Astrocyte (in vitro differentiated cells and primary cell): ENCODE data around the gene NKAPL. TPM values are rescaled to one million over a fixed set of nuclear protein-coding genes. Genes with fewer than 3 reads are reported as not detected.

Source experiments
- DNase-seq: peaks from one replicate; pipeline ENCODE4 v3.0.0-alpha.2; 2010; ENCODE audit warnings: low read depth
- FAIRE-seq: peaks from 2 replicates; lab custom pipeline; 2011; peaks lifted over from hg19 to GRCh38; lab: Jason Lieb, UNC
- H2AFZ ChIP-seq: 2 replicates; pipeline ENCODE4 v1.6.0; 2012; ENCODE audit warnings: low read depth, low read length, inconsistent platforms
- H3K27ac ChIP-seq: 2 replicates; pipeline ENCODE4 v1.5.1; 2011; ENCODE audit warnings: low read depth, low read length, inconsistent platforms
- H3K27me3 ChIP-seq: 2 replicates; pipeline ENCODE4 v1.6.0; 2011; ENCODE audit warnings: low read length, inconsistent platforms; ENCODE audit not compliant: insufficient read depth
- H3K36me3 ChIP-seq: 2 replicates; pipeline ENCODE4 v1.5.1; 2011; ENCODE audit warnings: low read length, inconsistent platforms; ENCODE audit not compliant: insufficient read depth
- H3K4me1 ChIP-seq: 2 replicates; pipeline ENCODE4 v1.5.1; 2011; ENCODE audit warnings: low read length, inconsistent platforms; ENCODE audit not compliant: insufficient read depth
- H3K4me2 ChIP-seq: 2 replicates; pipeline ENCODE4 v1.6.0; 2012; ENCODE audit warnings: low read length, inconsistent platforms
- H3K4me3 ChIP-seq: 2 replicates; pipeline ENCODE4 v1.5.1; 2011; ENCODE audit warnings: low read depth, mild to moderate bottlenecking, low read length, inconsistent platforms; ENCODE audit not compliant: insufficient read depth
- H3K79me2 ChIP-seq: 2 replicates; pipeline ENCODE4 v1.6.0; 2012; ENCODE audit warnings: mild to moderate bottlenecking, low read length, inconsistent platforms; ENCODE audit not compliant: insufficient read depth
- H3K9ac ChIP-seq: 2 replicates; pipeline ENCODE4 v1.6.0; 2012; ENCODE audit warnings: mild to moderate bottlenecking, low read length, inconsistent platforms
- H3K9me3 ChIP-seq: 2 replicates; pipeline ENCODE4 v1.5.1; 2012; ENCODE audit warnings: low read depth, mild to moderate bottlenecking, low read length, inconsistent platforms; ENCODE audit not compliant: insufficient read depth
- H4K20me1 ChIP-seq: 2 replicates; pipeline ENCODE4 v1.6.0; 2012; ENCODE audit warnings: low read length, inconsistent platforms; ENCODE audit not compliant: insufficient read depth
- H3K27ac Mint-ChIP-seq: one replicate; pipeline ENCODE4 v1.8.0; 2021; ENCODE audit warnings: mild to moderate bottlenecking, mixed read lengths; ENCODE audit not compliant: unreplicated experiment
- H3K27me3 Mint-ChIP-seq: one replicate; pipeline ENCODE4 v1.8.0; 2021; ENCODE audit warnings: low read depth, mixed read lengths; ENCODE audit not compliant: unreplicated experiment
- H3K36me3 Mint-ChIP-seq: one replicate; pipeline ENCODE4 v1.8.0; 2021; ENCODE audit warnings: low read depth, mixed read lengths; ENCODE audit not compliant: unreplicated experiment
- H3K4me1 Mint-ChIP-seq: one replicate; pipeline ENCODE4 v1.8.0; 2021; ENCODE audit warnings: low read depth, mixed read lengths; ENCODE audit not compliant: unreplicated experiment
- H3K4me3 Mint-ChIP-seq: one replicate; pipeline ENCODE4 v1.8.0; 2021; ENCODE audit warnings: mild to moderate bottlenecking, moderate library complexity, mixed read lengths; ENCODE audit not compliant: unreplicated experiment
- H3K9me3 Mint-ChIP-seq: one replicate; pipeline ENCODE4 v1.8.0; 2021; ENCODE audit warnings: mild to moderate bottlenecking, mixed read lengths; ENCODE audit not compliant: unreplicated experiment
- CTCF ChIP-seq: IDR thresholded peaks from 2 replicates; pipeline ENCODE4 v1.5.1; 2011; ENCODE audit warnings: low read depth, mild to moderate bottlenecking, inconsistent platforms, low read length, moderate library complexity; ENCODE audit not compliant: insufficient read depth
- EZH2 ChIP-seq: IDR thresholded peaks from 2 replicates; pipeline ENCODE4 v1.6.1; 2012; ENCODE audit warnings: mild to moderate bottlenecking, low read length, inconsistent platforms; ENCODE audit not compliant: insufficient read depth
- total RNA-seq: library from RNA; stranded (reverse); gene quantifications from 2 replicates; pipeline ENCODE4 v1.2.1, GENCODE V29; 2021

The NKAPL gene
- total RNA-seq, 1 donor from 2014 or later: not detected

- Histone ChIP-seq H3K79me2 (no peaks in the 10 kb centered on the region), H3K4me2 (no peak overlapping the region), H4K20me1 (no peaks in the 10 kb centered on the region), H3K36me3 (peaks cover 9% of the 10 kb centered on the region), H3K4me3 (no peak overlapping the region), H3K4me1 (no peaks in the 10 kb centered on the region), H3K9ac (no peak overlapping the region), H3K27ac (no peak overlapping the region), H3K9me3 (no peaks in the 10 kb centered on the region), H2AFZ (no peak overlapping the region), H3K27me3 (no peaks in the 10 kb centered on the region)
- no peak overlapping the region for H3K27ac Mint-ChIP-seq
- FAIRE-seq: no peak
- H3K4me3 Mint-ChIP-seq: no peak overlapping the region
- no peak for TF ChIP-seq EZH2
- TF ChIP-seq CTCF: no peak
- no peak for DNase-seq
- peaks cover 15% of the 10 kb centered on the region for H3K36me3 Mint-ChIP-seq
- H3K27me3 Mint-ChIP-seq: no peaks in the 10 kb centered on the region
- H3K4me1 Mint-ChIP-seq: no peaks in the 10 kb centered on the region
- no peaks in the 10 kb centered on the region for H3K9me3 Mint-ChIP-seq
These were observed 19.5 kb upstream of the NKAPL start for GRCh38 chr6:28239636-28240035.

GRCh38 chr6:28240471-28240870, 18.6 kb upstream of the NKAPL start:
- no peaks in the 10 kb centered on the region for H3K27me3 Mint-ChIP-seq
- DNase-seq (no peak), FAIRE-seq (no peak)
- Histone ChIP-seq H3K4me2 (no peak overlapping the region), H3K9ac (no peak overlapping the region), H4K20me1 (no peaks in the 10 kb centered on the region), H3K79me2 (no peaks in the 10 kb centered on the region), H3K27ac (no peak overlapping the region), H3K27me3 (no peaks in the 10 kb centered on the region), H3K36me3 (peaks cover 14% of the 10 kb centered on the region), H2AFZ (no peak overlapping the region), H3K4me3 (no peak overlapping the region), H3K9me3 (no peaks in the 10 kb centered on the region), H3K4me1 (no peaks in the 10 kb centered on the region)
- H3K27ac Mint-ChIP-seq: no peak overlapping the region
- no peaks in the 10 kb centered on the region for H3K4me1 Mint-ChIP-seq
- no peak for TF ChIP-seq EZH2
- TF ChIP-seq CTCF: no peak
- H3K9me3 Mint-ChIP-seq: no peaks in the 10 kb centered on the region
- H3K36me3 Mint-ChIP-seq: peaks cover 18% of the 10 kb centered on the region
- H3K4me3 Mint-ChIP-seq: no peak overlapping the region

- Histone ChIP-seq H3K9me3 (no peaks in the 10 kb centered on the region), H4K20me1 (no peaks in the 10 kb centered on the region), H3K27me3 (no peaks in the 10 kb centered on the region), H3K4me2 (no peak overlapping the region), H3K79me2 (no peaks in the 10 kb centered on the region), H3K27ac (no peak overlapping the region), H3K36me3 (peaks cover 16% of the 10 kb centered on the region), H2AFZ (no peak overlapping the region), H3K9ac (no peak overlapping the region), H3K4me1 (no peaks in the 10 kb centered on the region), H3K4me3 (no peak overlapping the region)
- H3K36me3 Mint-ChIP-seq: peaks cover 20% of the 10 kb centered on the region
- no peaks in the 10 kb centered on the region for H3K4me1 Mint-ChIP-seq
- no peak overlapping the region for H3K4me3 Mint-ChIP-seq
- H3K27ac Mint-ChIP-seq: no peak overlapping the region
- FAIRE-seq (no peak), DNase-seq (no peak)
- H3K9me3 Mint-ChIP-seq: no peaks in the 10 kb centered on the region
- H3K27me3 Mint-ChIP-seq: no peaks in the 10 kb centered on the region
- TF ChIP-seq EZH2 (no peak), CTCF (no peak)
These were observed 15.2 kb upstream of the NKAPL start for GRCh38 chr6:28243946-28244345.
